IMR-90 (cell line): Measurements from ENCODE around the gene CRYZL1. TPM values are rescaled to one million over a fixed set of nuclear protein-coding genes. Genes with fewer than 3 reads are reported as not detected.

ENCODE experiments used
- ATAC-seq: fragments of 200-7000 bp; cut with Tn5 transposase; 2 replicates; pipeline ENCODE4 v1.9.1; 2020; ENCODE audit warnings: low read depth, mild to moderate bottlenecking, moderate library complexity
- BruUV-seq: library from RNA; stranded (reverse); fragments of 400-500 nt; replicated peaks from 2 replicates; lab custom pipeline; 2021; lab: Mats Ljungman, UMichigan
- CTCF ChIA-PET: fragments of 300-600 bp; formaldehyde crosslinking; extraction: SDS; loops from one replicate; lab custom pipeline; 2021; ENCODE audit warnings: antibody characterized with exemption; lab: Yijun Ruan, JAX
- POLR2A ChIA-PET: fragments of 300-600 bp; sonication (Branson Sonifier 250); formaldehyde crosslinking; loops from one replicate; lab custom pipeline; 2022; ENCODE audit warnings: antibody characterized with exemption; ENCODE audit not compliant: unreplicated experiment; lab: Charles Lee
- DNase-seq: peaks from one replicate; pipeline ENCODE4 v3.0.0; 2013
- H2AFZ ChIP-seq: replicated peaks from 2 replicates; pipeline ENCODE3; 2013; ENCODE audit warnings: low read length, mild to moderate bottlenecking; ENCODE audit not compliant: poor library complexity
- H2AK5ac ChIP-seq: 2 replicates; pipeline ENCODE4 v1.6.1; 2013; ENCODE audit warnings: low read depth, low read length, inconsistent platforms
- H2AK9ac ChIP-seq: replicated peaks from 2 replicates; pipeline ENCODE3; 2013; ENCODE audit warnings: mild to moderate bottlenecking, low read depth, low read length, moderate library complexity; ENCODE audit not compliant: poor library complexity
- H2BK120ac ChIP-seq: 2 replicates; pipeline ENCODE4 v1.6.1; 2013; ENCODE audit warnings: low read depth, low read length, inconsistent platforms
- H2BK15ac ChIP-seq: 3 replicates; pipeline ENCODE4 v1.6.1; 2013; ENCODE audit warnings: low read depth, low read length, inconsistent platforms
- H2BK20ac ChIP-seq: 2 replicates; pipeline ENCODE4 v1.6.1; 2013; ENCODE audit warnings: low read depth, mild to moderate bottlenecking, inconsistent platforms, low read length, moderate library complexity
- H2BK5ac ChIP-seq: 2 replicates; pipeline ENCODE4 v1.6.1; 2013; ENCODE audit warnings: mild to moderate bottlenecking, low read depth, low read length, inconsistent platforms; ENCODE audit not compliant: poor library complexity, severe bottlenecking
- H3K14ac ChIP-seq: replicated peaks from 2 replicates; pipeline ENCODE4 v1.6.1; 2013; ENCODE audit warnings: low read depth, low read length, inconsistent platforms
- H3K18ac ChIP-seq: 2 replicates; pipeline ENCODE4 v1.6.1; 2013; ENCODE audit warnings: low read depth, low read length, control low read depth
- H3K23ac ChIP-seq: 2 replicates; pipeline ENCODE4 v1.6.1; 2013; ENCODE audit warnings: low read depth, low read length, inconsistent platforms
- H3K27ac ChIP-seq: 2 replicates; pipeline ENCODE4 v1.5.1; 2013; ENCODE audit warnings: mild to moderate bottlenecking, control low read depth, low read length; ENCODE audit not compliant: insufficient read depth
- H3K27me3 ChIP-seq: 2 replicates; pipeline ENCODE4 v1.6.1; 2013; ENCODE audit warnings: low read length; ENCODE audit not compliant: control insufficient read depth, insufficient read depth
- H3K36me3 ChIP-seq: 2 replicates; pipeline ENCODE4 v1.6.1; 2013; ENCODE audit warnings: low read length, mixed read lengths; ENCODE audit not compliant: control insufficient read depth, insufficient read depth
- H3K4ac ChIP-seq: 2 replicates; pipeline ENCODE4 v1.6.1; 2013; ENCODE audit warnings: low read depth, low read length, inconsistent platforms
- H3K4me1 ChIP-seq: 2 replicates; pipeline ENCODE4 v1.6.1; 2013; ENCODE audit warnings: low read length, mixed read lengths; ENCODE audit not compliant: control insufficient read depth, insufficient read depth
- H3K4me2 ChIP-seq: 2 replicates; pipeline ENCODE4 v1.6.1; 2013; ENCODE audit warnings: low read depth, mild to moderate bottlenecking, control low read depth, low read length, moderate library complexity
- H3K4me3 ChIP-seq: 2 replicates; pipeline ENCODE4 v1.5.1; 2013; ENCODE audit warnings: low read depth, mild to moderate bottlenecking, control low read depth, low read length, moderate library complexity; ENCODE audit not compliant: insufficient read depth
- H3K56ac ChIP-seq: 2 replicates; pipeline ENCODE4 v1.6.1; 2013; ENCODE audit warnings: low read length, inconsistent platforms; ENCODE audit not compliant: insufficient read depth; ENCODE audit errors: extremely low read depth
- H3K79me1 ChIP-seq, 2 experiments: 2 replicates each; pipeline ENCODE4 v1.6.1; 2013; ENCODE audit warnings: low read length in 2 of 2, inconsistent platforms in 1 of 2, low read depth in 1 of 2
- H3K9ac ChIP-seq: 2 replicates; pipeline ENCODE4 v1.6.1; 2013; ENCODE audit warnings: low read depth, low read length, control low read depth
- H3K9me1 ChIP-seq: 2 replicates; pipeline ENCODE4 v1.6.1; 2013; ENCODE audit warnings: low read length, inconsistent platforms; ENCODE audit not compliant: insufficient read depth
- H3K9me3 ChIP-seq: 2 replicates; pipeline ENCODE4 v1.6.1; 2013; ENCODE audit warnings: low read length; ENCODE audit not compliant: control insufficient read depth, insufficient read depth
- H4K20me1 ChIP-seq: 2 replicates; pipeline ENCODE4 v1.6.1; 2013; ENCODE audit warnings: low read length, inconsistent platforms; ENCODE audit not compliant: insufficient read depth
- H4K5ac ChIP-seq: 2 replicates; pipeline ENCODE4 v1.6.1; 2013; ENCODE audit warnings: mild to moderate bottlenecking, low read depth, low read length, control low read depth
- H4K8ac ChIP-seq, 2 experiments: 2 replicates each; pipeline ENCODE4 v1.6.1; 2013; ENCODE audit warnings: low read depth in 2 of 2, low read length in 2 of 2, control low read depth in 1 of 2, inconsistent platforms in 1 of 2
- H4K91ac ChIP-seq: 2 replicates; pipeline ENCODE4 v1.6.1; 2013; ENCODE audit warnings: low read depth, low read length, inconsistent platforms; ENCODE audit not compliant: insufficient read depth
- BHLHE40 ChIP-seq: fragments of 150-350 bp; IDR thresholded peaks from 2 replicates; pipeline ENCODE4 v1.6.1; 2016; ENCODE audit warnings: mild to moderate bottlenecking, low read depth, low read length
- CEBPB ChIP-seq: IDR thresholded peaks from 2 replicates; pipeline ENCODE4 v1.6.1; 2012; ENCODE audit warnings: low read depth, low read length, improper control_type of control experiment
- CTCF ChIP-seq: conservative IDR thresholded peaks from 2 replicates; pipeline ENCODE4 v1.5.1; 2012; ENCODE audit warnings: mild to moderate bottlenecking, low read depth, low read length, improper control_type of control experiment
- FOS ChIP-seq: fragments of 150-350 bp; IDR thresholded peaks from 2 replicates; pipeline ENCODE4 v1.6.1; 2016; ENCODE audit warnings: low read depth, low read length
- MAFK ChIP-seq: IDR thresholded peaks from 2 replicates; pipeline ENCODE4 v1.6.1; 2012; ENCODE audit warnings: low read depth, low read length, improper control_type of control experiment
- MAZ ChIP-seq: IDR thresholded peaks from 2 replicates; pipeline ENCODE4 v1.6.1; 2012; ENCODE audit warnings: low read depth, mild to moderate bottlenecking, low read length, improper control_type of control experiment, moderate library complexity, borderline replicate concordance
- MXI1 ChIP-seq: IDR thresholded peaks from 2 replicates; pipeline ENCODE4 v1.6.1; 2012; ENCODE audit warnings: low read depth, mild to moderate bottlenecking, low read length, moderate library complexity, borderline replicate concordance
- NFE2L2 ChIP-seq: fragments of 150-350 bp; IDR thresholded peaks from 2 replicates; pipeline ENCODE4 v1.6.1; 2016; ENCODE audit warnings: low read depth, mild to moderate bottlenecking, low read length
- POLR2A ChIP-seq: IDR thresholded peaks from 2 replicates; pipeline ENCODE4 v1.6.1; 2012; ENCODE audit warnings: mild to moderate bottlenecking, low read depth, low read length
- RAD21 ChIP-seq: IDR thresholded peaks from 2 replicates; pipeline ENCODE4 v1.6.1; 2012; ENCODE audit warnings: low read length, improper control_type of control experiment
- RCOR1 ChIP-seq: IDR thresholded peaks from 2 replicates; pipeline ENCODE4 v1.6.1; 2012; ENCODE audit warnings: mild to moderate bottlenecking, low read length, improper control_type of control experiment; ENCODE audit not compliant: insufficient replicate concordance
- RFX5 ChIP-seq: IDR thresholded peaks from 2 replicates; pipeline ENCODE4 v1.8.0; 2012; ENCODE audit warnings: low read depth, mild to moderate bottlenecking, low read length, moderate library complexity
- SMC3 ChIP-seq: fragments of 150-350 bp; IDR thresholded peaks from 2 replicates; pipeline ENCODE4 v1.6.1; 2016; ENCODE audit warnings: low read depth, mild to moderate bottlenecking, antibody characterized with exemption, low read length, moderate library complexity
- USF2 ChIP-seq: fragments of 150-350 bp; IDR thresholded peaks from 2 replicates; pipeline ENCODE4 v1.6.1; 2017; ENCODE audit warnings: mild to moderate bottlenecking, antibody characterized with exemption, low read length, low read depth
- WGBS, 2 experiments: methylation state at CpG; one replicate each; pipeline versions ENCODE4 v1.1.5 to v1.1.7; 2013; ENCODE audit warnings: missing lambda C conversion rate in 2 of 2; ENCODE audit not compliant: insufficient read length in 1 of 2; ENCODE audit errors: extremely low coverage in 2 of 2; 5-methylcytosine and 5-hydroxymethylcytosine counted together
- dilution Hi-C: fragments of 300-500 bp; cut with HindIII; formaldehyde crosslinking; loops from one replicate; pipeline ENCODE4 v1.14.3; 2018; ENCODE audit warnings: low sequenced_read_pairs; ENCODE audit not compliant: unreplicated experiment
- in situ Hi-C: fragments of 300-500 bp; cut with MboI; formaldehyde crosslinking; loops from 3 replicates; pipeline ENCODE4 v1.14.3; 2019; ENCODE audit warnings: low sequenced_read_pairs, inconsistent platforms, mixed read lengths
- intact Hi-C: fragments of 100-400 bp; cut with micrococcal nuclease; formaldehyde crosslinking; loops from 2 replicates; pipeline ENCODE4 v1.10.0; 2022
- polyA plus RNA-seq, 3 experiments: library from polyadenylated mRNA; depleted of rRNA; stranded (reverse); fragments of >200 nt; gene quantifications; 2 replicates each; pipeline ENCODE4 v1.2.3, GENCODE V29; 2012; ENCODE audit warnings: low replicate concordance in 1 of 3
- total RNA-seq: library from RNA; depleted of rRNA; stranded (reverse); fragments of >200 nt; gene quantifications from 2 replicates; pipeline ENCODE4 v1.2.3, GENCODE V29; 2012

CRYZL1 gene
- total and polyA plus RNA-seq, 2 of the 4 experiments (the other 2 are of a cell fraction): 19.9 to 28.5 TPM

GRCh38 chr21:33657124-33657820 lies 15.7 kb upstream of the CRYZL1 start:
- CTCF ChIA-PET: no interaction called here
- H4K91ac ChIP-seq: peak overlapping the region; percentile 53; the same call in 1 of the 2 replicates
- intact Hi-C loops (no loop called here), in situ Hi-C loops (no loop called here), dilution Hi-C loops (no loop called here)
- no CpG with 5 or more reads among the region's 8 CpGs for WGBS, 2 experiments
- no peak overlapping the region for H2AFZ ChIP-seq
- ATAC-seq: no peak
- H2BK20ac ChIP-seq: peak overlapping the region; percentile 30; the same call in 1 of the 2 replicates
- no peak overlapping the region for H3K4me3 ChIP-seq
- no peaks in the 10 kb centered on the region for H3K27me3 ChIP-seq
- H3K4ac ChIP-seq: peak overlapping the region; percentile 76; the same call in 1 of the 2 replicates
- peak overlapping the region; percentile 78 for H3K14ac ChIP-seq
- POLR2A ChIA-PET: no interaction called here
- 0 out of 2 replicates have a peak overlapping the region, but pooled peaks have one; percentile 5 for H3K27ac ChIP-seq
- H3K23ac ChIP-seq: peak overlapping the region; percentile 41; the same call in 1 of the 2 replicates
- H4K5ac ChIP-seq: peak overlapping the region; percentile 39; the same call in 1 of the 2 replicates
- peak overlapping the region; percentile 33 for H2AK9ac ChIP-seq
- H3K56ac ChIP-seq: no peak overlapping the region
- peak overlapping the region; percentile 66; the same call in 1 of the 2 replicates for H2BK120ac ChIP-seq
- peak overlapping the region; percentile 72 for H2AK5ac ChIP-seq
- peaks cover 44 to 70% of the 10 kb centered on the region in 2 experiments for H3K79me1 ChIP-seq
- H2BK5ac ChIP-seq: peak overlapping the region; percentile 25
- H3K4me2 ChIP-seq: peak overlapping the region; percentile 81; the same call in 1 of the 2 replicates
- peak overlapping the region; percentile 48; the same call in 1 of the 3 replicates for H2BK15ac ChIP-seq
- no peaks in the 10 kb centered on the region for H3K9me3 ChIP-seq
- peaks cover 8% of the 10 kb centered on the region; the same call in 1 of the 2 replicates for H4K20me1 ChIP-seq
- BruUV-seq: no TSS peak
- H3K4me1 ChIP-seq: peaks cover 9% of the 10 kb centered on the region
- H3K9me1 ChIP-seq: peaks cover 6% of the 10 kb centered on the region; the same call in 1 of the 2 replicates
- DNase-seq: peak; percentile 34
- peak overlapping the region; percentile 46; the same call in 1 of the 2 replicates for H3K18ac ChIP-seq
- H3K36me3 ChIP-seq: no peaks in the 10 kb centered on the region
- H3K9ac ChIP-seq: no peak overlapping the region; the same call in 1 of the 2 replicates
- peak overlapping the region in 1 of 2 experiments; percentile 27; a peak in 1 of 4 replicates for H4K8ac ChIP-seq
- TF ChIP-seq MAZ: no peak
- no peak for TF ChIP-seq SMC3
- TF ChIP-seq CTCF: no peak
- no peak for TF ChIP-seq POLR2A
- TF ChIP-seq MXI1: no peak
- no peak for TF ChIP-seq CEBPB
- TF ChIP-seq RFX5: no peak
- TF ChIP-seq NFE2L2: no peak
- TF ChIP-seq MAFK: no peak
- no peak for TF ChIP-seq USF2
- TF ChIP-seq BHLHE40: no peak
- TF ChIP-seq FOS: no peak
- no peak for TF ChIP-seq RAD21
- no peak for TF ChIP-seq RCOR1
